HG02981 (cell line): ENCODE data around the gene CLDN8.

Source experiments
- ATAC-seq: cut with Tn5 transposase; IDR thresholded peaks from one replicate; pipeline ENCODE4 v1.9.1; 2021; ENCODE audit warnings: mild to moderate bottlenecking, moderate library complexity; ENCODE audit not compliant: unreplicated experiment

Gene CLDN8

GRCh38 chr21:30206551-30207251, 9.2 kb downstream of the CLDN8 start:
- no peak for ATAC-seq

- ATAC-seq: no peak
Observed at GRCh38 chr21:30200000-30200399, 15.9 kb downstream of the CLDN8 start.

DNA sequence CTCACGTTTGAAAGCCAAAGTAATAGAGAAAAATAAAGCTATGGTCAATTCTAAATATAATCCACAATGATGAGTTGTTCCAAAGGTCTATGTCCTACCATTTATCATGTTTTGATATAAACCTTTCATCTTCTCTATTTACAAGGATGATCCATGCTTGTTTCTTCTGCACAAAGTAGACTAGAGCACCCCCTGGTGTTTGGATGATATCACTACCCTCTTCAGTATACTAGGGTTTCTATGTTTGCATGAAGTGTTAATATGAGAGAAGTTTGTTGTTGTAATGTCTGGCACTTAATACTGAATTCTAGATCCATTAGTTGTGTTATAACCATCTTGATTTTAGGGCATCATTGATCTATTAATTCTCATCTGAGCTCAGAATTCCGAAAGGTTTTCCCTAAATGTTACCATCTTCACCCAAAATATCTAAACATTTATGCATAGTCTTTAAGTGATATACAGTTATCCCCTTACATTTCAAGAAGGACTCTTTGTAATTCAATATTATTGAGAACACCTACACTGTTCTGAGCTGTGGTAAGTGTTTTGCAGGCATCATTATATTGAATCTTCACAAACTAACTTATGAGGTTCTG, 21.1 kb downstream of the CLDN8 start:
- peak; percentile 53 for ATAC-seq

- ATAC-seq: no peak
Observed at GRCh38 chr21:30193201-30193600, 22.7 kb downstream of the CLDN8 start.

DNA sequence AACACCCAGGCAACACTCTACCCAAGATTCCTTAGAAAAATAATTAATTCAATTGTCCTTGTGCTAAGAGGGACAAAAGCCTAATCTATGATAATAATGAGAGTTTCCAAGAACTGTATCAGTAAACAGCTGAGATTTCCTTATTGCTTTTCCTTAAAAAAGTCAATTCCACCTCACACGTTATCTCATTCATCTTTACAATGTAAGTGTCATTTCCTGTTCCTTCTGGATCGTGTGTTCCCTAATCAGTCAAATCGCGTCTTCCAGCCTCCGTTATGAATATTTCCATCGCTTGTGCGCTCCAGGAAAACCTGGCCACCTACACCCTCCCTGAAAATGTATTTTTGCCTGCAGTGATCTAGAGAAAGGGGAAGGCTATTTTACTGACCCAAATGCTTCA, 25.3 kb downstream of the CLDN8 start:
- ATAC-seq: no peak

GRCh38 chr21:30189773-30190172, 26.1 kb downstream of the CLDN8 start:
- no peak for ATAC-seq

DNA sequence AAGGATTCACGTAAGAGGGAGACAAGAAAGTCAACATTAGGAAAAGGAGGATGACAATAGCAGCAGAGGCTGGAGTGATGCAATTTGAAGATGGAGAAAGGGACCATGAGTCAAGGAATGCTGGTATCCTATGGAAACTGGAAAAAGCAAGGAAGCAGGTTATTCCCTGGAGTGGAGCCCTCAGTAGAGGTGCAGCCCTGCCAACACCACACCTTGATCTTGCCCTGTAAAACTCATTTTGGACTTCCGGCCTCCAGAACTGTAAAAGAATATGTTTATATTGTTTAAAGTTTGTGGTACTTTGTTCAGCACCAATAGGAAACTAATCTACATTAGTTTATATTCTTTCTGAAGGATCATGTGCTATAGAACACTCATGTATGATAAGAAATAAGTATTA, 29.7 kb downstream of the CLDN8 start:
- no peak for ATAC-seq

GRCh38 chr21:30168086-30168485, 47.8 kb downstream of the CLDN8 start:
- ATAC-seq: no peak

DNA sequence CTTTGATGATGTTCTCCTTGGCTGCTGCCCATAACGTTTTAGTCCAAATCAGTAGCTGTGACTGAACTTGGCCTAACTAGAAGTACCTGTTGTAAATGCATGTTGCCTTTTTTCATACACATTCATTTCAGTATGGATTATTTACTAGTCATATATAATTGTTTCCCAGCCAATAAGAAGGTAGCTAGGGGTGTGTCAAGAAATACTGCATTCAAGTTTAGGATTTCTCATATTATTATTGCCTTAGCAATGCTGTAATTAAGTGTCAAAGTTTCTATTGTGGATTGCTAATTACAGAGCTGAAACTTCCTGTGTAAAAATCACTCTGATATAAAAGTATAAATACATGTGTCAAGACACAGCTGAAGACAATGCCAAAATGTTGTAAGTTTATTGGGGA, 49.2 kb downstream of the CLDN8 start, which contains the start of gene CLDN17:
TSS of gene CLDN17 (minus strand) at position 101 of the 400 bp plus-strand sequence. CDS start 188 bp downstream, outside the sequence.
- no peak for ATAC-seq

GRCh38 chr21:30166171-30166570, 49.7 kb downstream of the CLDN8 start:
- no peak for ATAC-seq

GRCh38 chr21:30164796-30165195, 51.1 kb downstream of the CLDN8 start:
- no peak for ATAC-seq
